ENCODE measurements around the gene ZNF407. TPM values are rescaled to one million over a fixed set of nuclear protein-coding genes. Genes with fewer than 3 reads are reported as not detected.

Gene ZNF407
- total RNA-seq, 2 donors from 2014 or later, result 11.7 to 22.2 TPM

GRCh38 chr18:74728586-74728985 lies 130.9 kb downstream of the ZNF407 start:
- 95% methylated on average over 5 of the region's 5 CpGs for WGBS
- no peak overlapping the region for H3K27ac ChIP-seq

GRCh38 chr18:74731097-74731496 lies 133.4 kb downstream of the ZNF407 start:
- WGBS, result 88% methylated on average over 5 of the region's 5 CpGs
- Histone ChIP-seq H3K4me3 (no peak overlapping the region), H3K36me3 (no peaks in the 10 kb centered on the region), H3K27me3 (replicated peaks; ENCODE audit: insufficient read depth) (no peaks in the 10 kb centered on the region), H3K27ac (no peak overlapping the region), H3K4me1 (replicated peaks) (no peaks in the 10 kb centered on the region), H3K9me3 (no peaks in the 10 kb centered on the region)
- no peak for DNase-seq (ENCODE audit: low spot score)
- intact Hi-C loops (cut with DNase I), result no loop called here
- TF ChIP-seq CTCF (IDR thresholded peaks at IDR 0.05) (no peak), POLR2AphosphoS5 (IDR thresholded peaks at IDR 0.05) (no peak), POLR2A (IDR thresholded peaks at IDR 0.05) (no peak)

More at GRCh38 chr18:74728586-74728985, 130.9 kb downstream of the ZNF407 start:
- H3K4me1 ChIP-seq (replicated peaks), result no peaks in the 10 kb centered on the region
- no peaks in the 10 kb centered on the region for H3K36me3 ChIP-seq
- no peaks in the 10 kb centered on the region for H3K27me3 ChIP-seq (replicated peaks; ENCODE audit: insufficient read depth)
- no peaks in the 10 kb centered on the region for H3K9me3 ChIP-seq
- H3K4me3 ChIP-seq, result no peak overlapping the region
- DNase-seq (ENCODE audit: low spot score), result no peak
- intact Hi-C loops (cut with DNase I), result no loop called here
- no peak for TF ChIP-seq CTCF (IDR thresholded peaks at IDR 0.05)
- TF ChIP-seq POLR2A (IDR thresholded peaks at IDR 0.05), result no peak
- no peak for TF ChIP-seq POLR2AphosphoS5 (IDR thresholded peaks at IDR 0.05)

- Histone ChIP-seq H3K4me1 (replicated peaks) (no peaks in the 10 kb centered on the region), H3K9me3 (no peaks in the 10 kb centered on the region), H3K36me3 (no peaks in the 10 kb centered on the region), H3K27ac (no peak overlapping the region), H3K27me3 (replicated peaks; ENCODE audit: insufficient read depth) (no peaks in the 10 kb centered on the region), H3K4me3 (no peak overlapping the region)
- DNase-seq (ENCODE audit: low spot score), result no peak
- WGBS, result 97% methylated on average over 1 of the region's 1 CpG
- intact Hi-C loops (cut with DNase I), result no loop called here
- TF ChIP-seq POLR2AphosphoS5 (IDR thresholded peaks at IDR 0.05) (no peak), CTCF (IDR thresholded peaks at IDR 0.05) (no peak), POLR2A (IDR thresholded peaks at IDR 0.05) (no peak)
Observed at GRCh38 chr18:74732380-74732779, 134.7 kb downstream of the ZNF407 start.

- 83% methylated on average over 3 of the region's 3 CpGs for WGBS
- intact Hi-C loops (cut with DNase I), result no loop called here
- TF ChIP-seq POLR2AphosphoS5 (IDR thresholded peaks at IDR 0.05) (no peak), POLR2A (IDR thresholded peaks at IDR 0.05) (no peak), CTCF (IDR thresholded peaks at IDR 0.05) (no peak)
- Histone ChIP-seq H3K27me3 (replicated peaks; ENCODE audit: insufficient read depth) (no peaks in the 10 kb centered on the region), H3K4me3 (no peak overlapping the region), H3K9me3 (no peaks in the 10 kb centered on the region), H3K36me3 (no peaks in the 10 kb centered on the region), H3K27ac (no peak overlapping the region), H3K4me1 (replicated peaks) (no peaks in the 10 kb centered on the region)
- no peak for DNase-seq (ENCODE audit: low spot score)
Observed at GRCh38 chr18:74733598-74733997, 135.9 kb downstream of the ZNF407 start.

- no peak for DNase-seq (ENCODE audit: low spot score)
- H3K27ac ChIP-seq, result no peak overlapping the region
- 68% methylated on average over 11 of the region's 11 CpGs for WGBS
- H3K4me1 ChIP-seq (replicated peaks), result no peaks in the 10 kb centered on the region
- TF ChIP-seq POLR2AphosphoS5 (IDR thresholded peaks at IDR 0.05) (no peak), POLR2A (IDR thresholded peaks at IDR 0.05) (no peak), CTCF (IDR thresholded peaks at IDR 0.05) (no peak)
- H3K9me3 ChIP-seq, result no peaks in the 10 kb centered on the region
- H3K36me3 ChIP-seq, result no peaks in the 10 kb centered on the region
- no peak overlapping the region for H3K4me3 ChIP-seq
- no peaks in the 10 kb centered on the region for H3K27me3 ChIP-seq (replicated peaks; ENCODE audit: insufficient read depth)
- intact Hi-C loops (cut with DNase I), result no loop called here
Observed at GRCh38 chr18:74734013-74734444, 136.4 kb downstream of the ZNF407 start.
